Activated CD4-positive, alpha-beta T cell treated with anti-CD3 and anti-CD28 coated beads, Interleukin-2, Interleukin-6, amounts not matched to agents 100 ng/mL and 50 ng/mL, durations not matched to agents 16 hours and 8 hours (primary cell): ENCODE measurements around the gene NEK10.
"Not testable (repeated sequence)": the region's sequence is repeated elsewhere in the genome, so short reads cannot be mapped to it uniquely, and the experiment has no call there.

Experiments used
- DNase-seq: peaks from one replicate; pipeline ENCODE4 v3.0.0-alpha.2; 2020

NEK10 gene, protein sequence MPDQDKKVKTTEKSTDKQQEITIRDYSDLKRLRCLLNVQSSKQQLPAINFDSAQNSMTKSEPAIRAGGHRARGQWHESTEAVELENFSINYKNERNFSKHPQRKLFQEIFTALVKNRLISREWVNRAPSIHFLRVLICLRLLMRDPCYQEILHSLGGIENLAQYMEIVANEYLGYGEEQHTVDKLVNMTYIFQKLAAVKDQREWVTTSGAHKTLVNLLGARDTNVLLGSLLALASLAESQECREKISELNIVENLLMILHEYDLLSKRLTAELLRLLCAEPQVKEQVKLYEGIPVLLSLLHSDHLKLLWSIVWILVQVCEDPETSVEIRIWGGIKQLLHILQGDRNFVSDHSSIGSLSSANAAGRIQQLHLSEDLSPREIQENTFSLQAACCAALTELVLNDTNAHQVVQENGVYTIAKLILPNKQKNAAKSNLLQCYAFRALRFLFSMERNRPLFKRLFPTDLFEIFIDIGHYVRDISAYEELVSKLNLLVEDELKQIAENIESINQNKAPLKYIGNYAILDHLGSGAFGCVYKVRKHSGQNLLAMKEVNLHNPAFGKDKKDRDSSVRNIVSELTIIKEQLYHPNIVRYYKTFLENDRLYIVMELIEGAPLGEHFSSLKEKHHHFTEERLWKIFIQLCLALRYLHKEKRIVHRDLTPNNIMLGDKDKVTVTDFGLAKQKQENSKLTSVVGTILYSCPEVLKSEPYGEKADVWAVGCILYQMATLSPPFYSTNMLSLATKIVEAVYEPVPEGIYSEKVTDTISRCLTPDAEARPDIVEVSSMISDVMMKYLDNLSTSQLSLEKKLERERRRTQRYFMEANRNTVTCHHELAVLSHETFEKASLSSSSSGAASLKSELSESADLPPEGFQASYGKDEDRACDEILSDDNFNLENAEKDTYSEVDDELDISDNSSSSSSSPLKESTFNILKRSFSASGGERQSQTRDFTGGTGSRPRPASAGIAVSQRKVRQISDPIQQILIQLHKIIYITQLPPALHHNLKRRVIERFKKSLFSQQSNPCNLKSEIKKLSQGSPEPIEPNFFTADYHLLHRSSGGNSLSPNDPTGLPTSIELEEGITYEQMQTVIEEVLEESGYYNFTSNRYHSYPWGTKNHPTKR

DNA sequence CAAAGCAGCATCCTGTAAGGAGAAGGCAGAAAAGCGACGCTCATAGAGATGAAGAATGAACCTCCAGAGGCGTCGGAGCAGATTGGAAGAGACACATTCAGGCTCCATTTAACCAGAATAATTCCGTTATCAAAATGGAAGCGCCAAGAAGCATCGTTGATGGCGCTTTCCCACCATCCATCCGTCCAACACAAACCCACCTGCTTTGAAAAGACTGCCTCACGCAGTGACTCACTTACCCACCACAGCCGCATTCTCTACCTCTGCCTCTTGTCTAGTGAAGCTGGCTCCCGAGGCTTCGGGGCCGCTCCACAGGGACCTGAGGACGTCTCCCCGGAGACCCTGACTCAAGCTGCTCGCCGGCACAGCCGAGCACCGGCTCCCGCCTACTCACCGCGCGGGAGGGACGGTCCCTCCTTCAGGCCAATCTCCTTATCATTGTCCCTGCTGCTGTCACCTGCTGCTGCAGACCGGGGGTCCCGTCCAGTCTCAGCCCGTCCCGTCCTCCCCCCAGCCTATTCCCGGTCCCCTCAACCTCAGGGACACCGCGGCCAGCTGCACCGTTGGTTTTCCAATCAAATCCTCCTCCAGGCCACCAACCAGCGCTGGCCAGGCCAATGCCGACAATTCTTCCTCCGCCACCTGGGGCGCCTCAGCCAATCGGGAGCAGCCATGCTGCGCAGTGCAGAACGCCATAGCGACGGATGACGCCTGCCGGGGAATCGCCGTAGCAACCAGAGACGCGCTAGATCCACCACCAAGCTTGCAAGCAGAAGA is at the start of gene NEK10:
Gene NEK10, minus strand, starts transcription at position 553 of the 777 bp plus-strand sequence. CDS start 16,501 bp downstream, outside the sequence.
- DNase-seq: peak; percentile 93

DNA sequence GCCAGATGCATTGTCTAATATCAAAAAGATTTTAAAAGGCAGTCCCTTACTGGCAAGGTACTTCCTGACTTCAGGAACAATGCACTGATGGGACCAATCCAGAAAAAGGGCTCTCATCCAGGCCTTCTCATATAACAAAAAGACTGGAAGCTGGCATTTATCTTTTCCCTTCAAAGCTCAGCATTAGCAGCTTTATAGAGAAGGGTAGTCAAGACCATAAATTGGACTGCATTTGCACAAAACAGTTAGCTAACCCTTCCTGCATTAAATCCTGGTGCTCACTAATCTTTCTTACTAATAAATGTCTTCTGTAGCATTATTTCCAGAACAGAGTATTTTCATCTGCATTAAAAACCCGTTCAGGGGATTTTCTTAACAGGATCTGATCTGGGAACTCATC is 46.0 kb upstream of the NEK10 start:
- no peak for DNase-seq

DNA sequence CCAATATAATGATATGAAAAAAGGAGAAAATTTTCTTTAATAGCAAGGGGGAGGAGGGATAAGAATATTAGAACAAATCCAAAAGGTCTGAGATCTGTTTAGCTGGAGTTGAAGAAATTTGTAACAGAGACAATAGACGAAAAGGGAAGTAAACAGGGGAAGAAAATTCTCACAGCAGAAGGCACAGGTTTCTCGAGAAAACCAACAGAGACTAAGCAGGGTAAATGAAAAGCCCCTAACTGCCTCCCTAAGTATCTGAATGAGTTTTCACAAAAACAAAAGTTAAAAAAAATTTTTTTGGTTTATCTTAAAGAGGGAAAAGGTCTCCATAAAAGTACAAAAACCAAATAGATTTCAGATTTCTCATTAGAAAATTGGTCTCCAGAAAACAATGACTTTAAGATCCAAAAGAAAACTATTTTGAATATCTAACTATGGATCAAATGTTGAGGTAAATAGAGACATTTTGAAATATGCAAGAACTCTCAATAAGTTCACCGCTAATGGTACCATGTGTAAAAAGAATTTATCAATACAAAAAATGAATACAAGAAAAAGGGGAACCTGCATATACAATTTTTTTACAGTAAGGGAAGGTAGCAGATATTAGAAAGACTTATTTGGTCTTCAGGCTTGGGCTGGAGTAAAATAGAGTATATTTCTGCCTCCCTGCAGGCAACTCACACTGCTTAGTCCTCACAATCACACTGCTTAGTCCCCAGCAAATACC is 23.9 kb upstream of the NEK10 start:
- no peak for DNase-seq

DNA sequence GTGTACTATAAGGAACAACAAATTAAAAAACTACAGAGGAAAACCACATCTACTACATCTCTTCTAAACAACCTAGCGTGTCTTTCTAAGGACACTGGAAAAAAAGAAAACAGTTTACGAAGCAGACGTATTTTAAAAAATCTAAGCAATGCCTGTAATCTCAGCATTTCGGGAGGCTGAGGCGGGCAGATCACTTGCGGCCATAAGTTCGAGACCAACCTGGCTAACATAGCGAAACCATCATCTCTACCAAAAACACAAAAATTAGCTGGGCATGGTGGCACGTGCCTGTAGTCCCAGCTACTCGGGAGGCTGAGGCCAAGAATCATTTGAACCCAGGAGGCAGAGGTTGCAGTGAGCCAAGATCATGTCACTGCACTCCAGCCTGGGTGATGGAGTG is 23.2 kb upstream of the NEK10 start:
- not testable (repeated sequence) for DNase-seq

DNA sequence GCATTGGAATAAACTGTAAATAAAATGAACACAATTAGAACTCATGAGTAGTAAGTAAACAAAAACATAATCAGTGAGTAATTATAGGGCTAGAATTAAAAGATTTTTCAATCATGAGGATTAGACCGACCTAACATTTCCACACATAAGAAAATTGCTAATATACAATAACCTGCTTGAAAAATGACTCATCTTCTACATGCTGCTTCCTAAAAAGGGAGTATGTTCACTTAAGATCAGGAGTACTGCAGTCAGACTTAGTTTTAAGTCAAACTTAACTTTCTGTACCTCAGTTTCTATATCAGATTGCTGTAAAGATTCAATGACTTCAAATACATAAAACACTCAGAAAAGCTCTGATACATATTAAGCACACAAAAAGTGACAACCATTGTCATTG is 22.6 kb upstream of the NEK10 start:
- DNase-seq: no peak

GRCh38 chr3:27387625-27388024 is 18.4 kb upstream of the NEK10 start:
- DNase-seq: no peak

DNA sequence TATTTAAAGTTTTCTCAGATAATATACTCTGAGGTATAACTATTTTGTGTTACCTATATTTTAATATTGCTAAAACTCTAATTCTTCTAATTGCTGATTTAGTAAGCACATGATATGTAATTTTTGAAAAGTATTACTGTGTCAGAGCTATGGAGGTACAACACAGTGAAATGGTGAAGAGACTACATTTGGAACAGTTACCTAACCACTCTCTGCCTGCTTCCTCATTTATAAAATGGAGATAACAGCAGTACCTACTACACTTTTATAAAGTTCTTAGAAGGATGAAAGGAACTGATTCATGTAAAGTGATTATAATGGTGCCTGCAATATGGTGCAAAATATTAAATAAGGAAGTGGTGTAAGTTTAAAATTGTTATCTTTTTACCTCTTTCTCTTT is 16.3 kb upstream of the NEK10 start:
- DNase-seq: no peak

- no peak for DNase-seq
Measured at GRCh38 chr3:27384191-27384590, 15.0 kb upstream of the NEK10 start.

GRCh38 chr3:27380433-27381357 is 11.5 kb upstream of the NEK10 start:
- peak; percentile 46 for DNase-seq

DNA sequence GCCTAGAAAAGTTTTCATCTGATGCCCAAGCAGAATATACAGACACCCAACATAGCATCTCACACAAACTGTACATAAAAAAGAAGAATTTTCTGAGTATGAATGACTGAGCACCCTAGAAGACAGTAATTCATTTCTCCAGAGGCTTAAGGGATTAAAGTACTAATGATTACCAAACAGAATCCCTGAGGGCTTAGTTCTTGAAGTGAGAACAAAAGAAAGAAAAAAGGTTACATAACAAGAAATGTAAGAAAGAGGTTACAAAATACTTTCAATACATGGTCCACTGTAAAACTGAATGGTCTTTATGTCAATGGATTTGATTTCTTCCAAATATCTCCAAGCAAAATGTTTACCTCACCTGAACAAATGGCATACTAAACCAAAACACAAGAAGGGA is 9.1 kb upstream of the NEK10 start:
- DNase-seq: no peak

DNA sequence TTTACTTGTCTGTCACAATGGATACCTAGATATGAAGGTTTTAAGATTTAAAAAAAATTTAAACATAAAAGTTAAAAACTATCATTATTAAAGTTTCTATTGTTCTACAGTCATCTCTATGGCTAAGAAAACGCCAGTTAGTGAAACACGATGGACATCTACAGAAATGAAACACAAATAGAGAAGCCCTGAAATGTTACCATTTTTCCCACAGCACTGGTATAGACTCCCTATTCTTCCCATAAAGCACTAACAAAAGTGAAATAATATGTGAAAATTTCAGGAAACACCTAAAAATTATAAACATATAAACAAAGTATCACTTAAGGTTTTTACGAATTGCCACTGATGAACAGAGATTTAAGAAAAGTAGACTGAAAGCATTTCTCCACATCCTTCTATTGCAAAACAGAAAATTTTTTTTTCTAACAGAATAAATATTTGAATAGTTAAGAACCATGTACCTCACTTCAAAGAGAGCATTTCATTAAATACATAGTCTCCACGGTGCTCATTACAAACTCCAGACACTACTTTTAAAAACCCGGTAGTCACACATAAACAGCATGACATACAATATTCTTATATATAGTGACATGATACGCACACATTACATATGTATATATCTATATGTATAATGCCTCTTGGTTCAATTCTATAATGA is 7.1 kb upstream of the NEK10 start:
- no peak for DNase-seq

DNA sequence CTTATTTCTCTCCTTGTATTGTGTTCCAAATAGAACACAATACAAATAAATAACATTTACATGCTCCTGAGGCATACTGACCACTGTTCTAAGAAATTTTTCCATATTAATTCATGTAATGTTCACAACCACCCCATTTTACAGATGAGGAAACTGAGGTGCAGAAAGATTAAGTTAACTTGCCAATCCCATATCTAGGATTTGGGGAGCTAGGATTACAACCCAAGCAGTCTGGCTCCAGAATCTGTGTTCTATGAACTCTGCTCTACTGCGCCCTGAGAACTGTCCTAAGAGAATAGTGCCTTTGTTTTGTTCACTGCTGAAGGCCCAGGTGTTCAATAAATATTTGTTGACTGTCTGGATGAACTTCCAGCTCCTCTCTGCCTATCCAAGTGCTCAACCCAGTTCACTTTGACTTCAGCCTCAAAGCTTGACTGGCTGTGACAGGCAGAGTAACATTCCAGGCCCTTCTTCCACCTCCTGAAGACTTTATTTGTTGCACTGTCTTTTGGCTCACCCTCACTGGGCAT is 3.1 kb downstream of the NEK10 start:
- DNase-seq: no peak

- no peak for DNase-seq
Measured at GRCh38 chr3:27360113-27361078, 8.8 kb downstream of the NEK10 start.

- DNase-seq: no peak
Measured at GRCh38 chr3:27358372-27358771, 10.8 kb downstream of the NEK10 start.

DNA sequence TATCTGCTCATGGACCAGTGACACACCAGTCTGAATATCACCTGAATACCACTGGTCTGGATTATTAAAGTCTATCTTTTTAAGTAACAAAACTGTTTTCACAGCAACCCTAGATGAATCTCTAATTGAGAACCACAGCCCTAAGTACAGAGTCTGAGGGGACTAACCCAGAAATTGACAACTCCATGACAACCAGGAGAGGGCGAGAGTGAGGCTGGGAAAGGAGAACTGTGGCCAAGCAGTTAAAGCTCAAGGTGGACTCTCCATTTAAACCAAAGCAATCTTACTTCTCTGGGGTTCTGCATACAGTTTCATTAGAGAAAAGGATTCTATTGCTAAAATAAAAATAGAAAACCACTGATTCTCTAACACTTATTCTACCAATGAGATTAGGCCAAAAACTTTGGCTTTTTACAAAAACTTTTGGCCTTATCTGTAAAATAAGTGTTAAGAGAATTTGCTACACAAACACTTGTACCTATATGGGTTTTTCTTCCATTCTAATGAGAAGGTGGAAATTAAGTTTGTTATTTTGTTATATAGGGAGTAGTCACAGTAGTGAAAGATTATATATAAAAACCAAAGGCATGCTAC is 11.4 kb downstream of the NEK10 start:
- peak; percentile 74 for DNase-seq

GRCh38 chr3:27356976-27357375 is 12.2 kb downstream of the NEK10 start:
- DNase-seq: no peak

- no peak for DNase-seq
Measured at GRCh38 chr3:27354588-27355203, 14.5 kb downstream of the NEK10 start.

- no peak for DNase-seq
Measured at GRCh38 chr3:27354161-27354560, 15.0 kb downstream of the NEK10 start.
